ENCODE data around the gene CBARP. TPM values are rescaled to one million over a fixed set of nuclear protein-coding genes. Genes with fewer than 3 reads are reported as not detected.
A peak's percentile ranks its signal among the peaks of the same experiment; 100 is the strongest.

Gene CBARP
- total RNA-seq, 1 donor from 2014 or later, result 4.0 TPM

DNA sequence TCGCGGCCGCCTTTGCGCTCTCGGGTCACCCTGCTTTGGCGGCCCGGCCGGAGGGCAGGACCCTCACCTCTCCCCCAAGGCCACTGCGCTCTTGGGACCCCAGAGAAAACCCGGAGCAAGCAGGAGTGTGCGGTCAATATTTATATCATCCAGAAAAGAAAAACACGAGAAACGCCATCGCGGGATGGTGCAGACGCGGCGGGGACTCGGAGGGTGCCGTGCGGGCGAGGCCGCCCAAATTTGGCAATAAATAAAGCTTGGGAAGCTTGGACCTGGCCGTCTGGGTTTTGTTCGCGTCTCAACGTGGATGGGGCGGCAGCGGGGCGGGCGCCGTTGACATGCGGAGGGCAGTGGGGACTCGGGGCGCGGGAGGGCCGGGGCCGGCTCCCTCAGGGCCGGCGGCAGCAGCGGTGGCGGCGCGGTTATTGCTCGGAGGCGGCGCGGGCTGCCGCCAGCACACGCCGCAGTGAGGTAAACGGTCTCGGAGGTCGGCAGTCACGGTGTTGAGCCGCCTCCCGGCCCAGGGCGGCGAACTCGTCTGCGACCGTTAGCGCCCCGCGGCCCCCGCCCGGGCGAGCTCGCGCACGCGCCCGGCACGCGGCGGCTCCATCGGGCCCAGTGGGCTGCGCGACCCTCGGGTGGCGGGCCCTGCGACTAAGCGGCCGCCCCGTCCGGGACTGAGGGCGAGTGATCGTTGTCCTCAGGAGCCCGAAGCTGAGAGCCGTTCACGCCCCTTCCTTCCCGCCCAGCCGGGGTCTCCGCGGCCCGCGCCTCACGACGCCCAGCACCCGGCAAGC is 9.4 kb downstream of the CBARP start:
- DNase-seq (ENCODE audit: low read depth), result no peak

DNA sequence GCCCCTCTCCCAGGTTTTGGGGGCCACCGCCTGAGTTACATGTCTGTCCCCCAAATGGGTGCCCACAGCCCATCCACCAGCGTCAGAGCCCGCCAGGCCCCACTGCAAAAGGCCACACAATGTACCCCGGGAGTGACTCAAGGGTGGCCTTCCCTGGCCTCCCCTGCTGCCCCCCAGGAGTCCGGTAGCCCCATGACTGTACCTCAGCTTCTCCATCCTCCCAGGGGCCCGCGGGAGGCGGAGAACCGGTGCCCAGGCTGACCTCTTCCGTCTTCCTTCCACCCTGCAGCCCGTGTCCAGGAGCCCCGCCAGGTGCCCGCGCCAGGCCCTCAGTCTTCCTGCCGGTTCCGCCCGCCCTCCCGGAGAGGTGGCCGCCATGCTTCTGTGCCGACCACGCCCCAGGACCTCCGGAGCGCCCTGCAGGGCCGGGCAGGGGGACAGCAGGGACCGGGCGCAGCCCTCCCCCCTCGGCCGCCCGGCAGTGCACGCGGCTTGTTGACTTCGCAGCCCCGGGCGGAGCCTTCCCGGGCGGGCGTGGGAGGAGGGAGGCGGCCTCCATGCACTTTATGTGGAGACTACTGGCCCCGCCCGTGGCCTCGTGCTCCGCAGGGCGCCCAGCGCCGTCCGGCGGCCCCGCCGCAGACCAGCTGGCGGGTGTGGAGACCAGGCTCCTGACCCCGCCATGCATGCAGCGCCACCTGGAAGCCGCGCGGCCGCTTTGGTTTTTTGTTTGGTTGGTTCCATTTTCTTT is 10.3 kb downstream of the CBARP start:
- DNase-seq (ENCODE audit: low read depth), result no peak

DNA sequence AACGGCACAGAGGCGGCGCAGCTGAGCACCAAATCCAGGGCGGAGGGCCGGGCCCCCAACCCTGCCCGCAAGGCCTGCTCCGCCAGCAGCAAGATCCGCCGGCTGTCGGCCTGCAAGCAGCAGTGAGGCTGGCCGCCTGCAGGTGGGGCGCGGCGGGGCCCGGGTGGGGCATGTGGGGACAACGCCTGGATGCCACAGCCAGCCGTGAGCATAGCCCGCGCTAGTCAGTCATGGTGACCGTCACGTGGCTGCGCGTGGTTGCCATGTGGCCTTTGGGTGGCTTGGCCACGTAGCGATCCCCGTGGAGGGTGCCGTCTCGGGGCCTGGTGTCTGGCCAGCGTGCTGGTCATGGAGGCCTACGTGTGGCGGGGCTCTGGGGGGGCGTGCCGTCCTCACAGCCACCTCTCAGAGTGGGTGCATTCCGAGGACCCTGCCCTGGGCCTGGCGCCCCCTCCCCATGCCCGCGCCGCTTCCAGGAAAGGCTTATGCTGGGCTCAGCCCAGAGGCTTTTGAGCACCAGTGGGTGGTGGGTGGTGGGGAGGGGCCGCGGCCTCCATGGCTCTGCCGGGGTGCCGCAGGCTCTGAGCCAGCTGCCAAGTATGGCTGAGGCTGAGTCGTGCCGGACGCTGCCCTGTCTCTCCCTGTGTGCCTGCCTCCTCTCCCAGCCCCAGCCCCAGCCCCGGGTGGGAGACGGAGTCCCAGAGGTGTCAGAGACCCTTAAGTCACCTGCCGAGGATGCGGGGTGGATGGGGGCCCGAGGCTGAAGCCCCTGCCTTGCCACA is 11.1 kb downstream of the CBARP start:
- DNase-seq (ENCODE audit: low read depth), result no peak

DNA sequence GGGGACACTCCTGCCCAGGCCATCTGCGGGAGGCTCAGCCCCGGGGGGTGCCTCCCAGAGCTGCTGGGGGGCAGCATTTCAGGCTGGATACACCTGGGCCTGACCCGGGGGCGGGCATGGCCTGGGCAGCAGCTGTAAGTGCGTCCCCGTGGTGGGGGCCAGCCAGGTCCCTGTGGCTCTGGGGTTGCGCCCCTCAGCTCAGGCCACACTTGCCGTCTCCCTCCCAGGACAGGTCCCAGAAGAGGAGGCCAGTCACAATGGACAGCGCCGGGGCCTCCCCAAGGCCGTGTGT is 11.6 kb downstream of the CBARP start:
- no peak for DNase-seq (ENCODE audit: low read depth)

DNA sequence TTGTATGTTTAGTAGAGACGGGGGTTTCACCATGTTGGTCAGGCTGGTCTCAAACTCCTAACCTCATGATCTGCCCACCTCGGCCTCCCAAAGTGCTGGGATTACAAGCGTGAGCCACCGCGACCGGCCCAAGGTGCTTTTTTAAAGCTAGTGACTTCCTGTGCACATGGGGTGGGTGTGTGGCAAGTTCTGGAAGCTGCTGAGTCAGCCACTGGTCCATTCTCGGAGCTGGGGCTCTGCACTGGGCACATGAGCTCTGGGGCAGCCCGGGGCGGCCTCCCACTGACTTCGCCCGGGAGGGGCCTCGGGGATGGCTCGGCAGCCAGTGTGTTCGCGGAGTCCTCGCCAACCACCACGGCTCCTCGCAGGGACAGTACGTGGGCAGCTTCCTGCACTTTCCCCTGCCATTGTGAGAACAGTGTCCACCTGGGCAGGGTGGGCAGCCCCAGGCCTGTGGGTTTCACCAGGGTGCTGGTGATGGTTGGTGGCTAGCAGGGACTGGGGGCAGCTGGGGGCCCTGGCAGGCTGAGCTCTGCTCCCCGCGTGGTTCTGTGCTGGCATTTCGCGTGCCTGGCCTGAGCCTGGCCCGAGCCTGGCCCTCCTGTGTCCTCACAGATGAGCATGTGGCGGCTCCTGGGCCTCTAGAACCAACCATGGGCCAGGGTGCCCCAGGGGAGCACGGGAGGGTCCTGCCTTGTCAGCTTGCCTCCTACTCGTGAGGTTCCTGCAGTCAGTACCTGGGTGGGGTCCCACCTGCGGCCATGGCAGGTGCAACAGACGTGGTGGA is 12.2 kb downstream of the CBARP start:
- DNase-seq (ENCODE audit: low read depth), result no peak

DNA sequence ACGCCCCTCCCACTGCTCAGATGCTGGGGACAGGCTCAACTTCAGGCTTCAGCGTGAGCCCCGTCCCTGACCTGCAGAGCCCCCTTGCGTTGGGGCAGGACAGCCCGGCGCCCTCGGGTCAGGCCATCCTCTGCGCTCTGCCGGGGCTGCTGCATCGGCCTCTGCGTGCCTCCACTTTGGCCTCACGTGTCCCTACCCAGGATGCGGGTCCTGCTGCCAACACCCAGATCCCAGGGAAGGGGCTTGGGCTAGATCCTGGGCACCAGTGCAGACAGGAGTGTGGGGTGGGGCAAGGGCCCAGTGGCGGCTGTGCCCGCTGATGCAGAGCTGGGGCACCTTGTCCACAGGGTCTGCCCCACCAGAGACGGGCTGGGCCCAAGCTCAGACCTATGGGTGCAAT is 13.0 kb downstream of the CBARP start:
- DNase-seq (ENCODE audit: low read depth), result no peak

DNA sequence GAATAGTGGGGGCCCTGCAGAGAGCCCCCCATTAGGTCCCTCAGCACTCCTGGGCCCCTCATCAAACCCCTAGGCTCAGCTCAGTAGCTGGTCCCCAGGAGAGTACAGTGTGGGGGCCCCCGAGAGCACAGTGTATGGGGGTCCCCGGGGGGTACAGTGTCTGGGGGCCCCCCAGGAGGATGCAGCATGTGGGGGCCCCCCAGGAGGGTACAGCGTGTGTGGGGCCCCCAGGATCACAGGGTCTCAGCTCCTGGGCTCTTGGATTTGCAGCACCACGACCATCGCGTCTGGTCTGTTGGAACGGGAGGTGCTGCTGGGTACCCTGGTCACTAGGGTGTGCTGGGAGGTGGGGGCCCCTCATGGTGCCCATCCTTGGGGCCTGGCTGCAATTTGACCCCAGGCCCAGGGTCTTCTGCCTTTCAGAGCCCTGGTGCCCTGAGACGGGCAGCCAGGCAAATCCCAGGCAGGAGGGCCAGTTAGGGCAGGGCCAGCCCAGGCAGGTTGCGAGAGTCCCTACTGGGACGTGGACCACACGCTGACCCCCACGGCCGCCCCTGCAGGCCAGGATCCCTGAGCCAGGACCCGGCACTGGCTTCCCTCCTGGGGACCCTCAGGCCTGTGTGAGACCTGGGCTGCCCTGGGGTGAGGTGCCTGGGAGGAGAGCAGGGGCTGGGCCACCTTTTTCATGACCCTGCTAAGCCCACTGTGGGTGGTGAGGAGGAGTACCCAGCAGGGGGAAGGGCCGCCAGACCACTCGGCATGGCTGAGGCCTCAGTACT is 13.6 kb downstream of the CBARP start:
- no peak for DNase-seq (ENCODE audit: low read depth)

DNA sequence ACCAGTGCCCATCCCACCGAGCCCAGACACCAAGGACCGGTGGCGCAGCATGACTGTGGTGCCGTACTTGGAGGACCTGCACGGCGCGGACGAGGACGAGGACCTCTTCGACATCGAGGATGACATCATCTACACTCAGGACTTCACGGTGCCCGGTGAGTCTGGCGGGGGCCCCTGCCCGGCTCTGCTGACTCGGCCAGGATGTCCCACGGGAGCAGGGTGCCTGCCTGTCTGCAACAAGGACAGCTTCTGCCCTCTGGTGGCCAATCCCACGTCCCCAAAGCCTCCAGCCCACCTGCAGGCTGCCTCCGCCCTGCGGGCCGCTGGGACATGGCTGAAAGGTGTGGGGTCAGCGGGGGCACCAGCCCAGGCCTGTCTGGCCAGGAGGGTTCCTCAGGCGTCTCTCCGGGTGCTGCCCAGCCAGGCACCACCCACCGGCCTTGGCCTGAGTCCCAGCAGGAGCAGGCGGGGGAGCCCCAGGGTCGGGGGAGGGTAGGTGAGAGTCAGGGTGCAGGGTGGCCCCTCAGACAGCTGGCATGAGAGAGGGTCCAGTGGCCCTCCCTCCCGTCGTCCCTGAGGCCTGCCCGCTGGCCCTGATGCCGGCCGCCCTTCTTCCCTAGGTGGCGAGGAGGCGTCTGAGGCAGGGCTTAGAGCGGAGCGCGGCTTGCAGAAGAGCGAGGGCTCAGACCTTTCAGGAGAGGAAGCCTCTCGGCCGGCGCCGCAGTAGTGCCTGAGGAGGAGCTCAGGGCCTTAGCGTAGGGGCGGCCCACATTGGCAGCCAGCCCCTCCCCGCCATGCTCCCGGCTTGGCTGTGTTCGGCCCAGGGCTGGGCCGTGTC is 14.6 kb downstream of the CBARP start:
- no peak for DNase-seq (ENCODE audit: low read depth)

DNA sequence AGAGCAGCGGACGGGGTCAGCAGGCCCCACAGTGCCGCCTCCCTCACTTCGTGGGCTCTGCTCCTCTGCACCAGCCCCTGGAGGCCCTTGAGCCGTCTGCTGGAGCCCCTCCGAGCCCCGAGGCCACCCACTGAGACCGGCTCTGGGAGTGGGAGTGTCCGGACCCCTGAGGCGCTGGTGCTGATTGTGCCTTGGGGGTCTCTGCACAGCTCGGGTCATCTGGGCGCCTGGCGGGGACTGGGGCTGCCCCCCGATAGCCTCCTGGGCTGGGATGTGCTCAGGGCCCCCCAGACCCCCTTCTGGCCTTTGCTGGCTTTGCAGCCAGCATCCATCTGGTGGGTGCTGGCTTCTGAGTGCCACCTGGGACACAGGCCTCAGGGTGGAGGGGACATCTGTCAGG is 15.4 kb downstream of the CBARP start:
- DNase-seq (ENCODE audit: low read depth), result no peak

DNA sequence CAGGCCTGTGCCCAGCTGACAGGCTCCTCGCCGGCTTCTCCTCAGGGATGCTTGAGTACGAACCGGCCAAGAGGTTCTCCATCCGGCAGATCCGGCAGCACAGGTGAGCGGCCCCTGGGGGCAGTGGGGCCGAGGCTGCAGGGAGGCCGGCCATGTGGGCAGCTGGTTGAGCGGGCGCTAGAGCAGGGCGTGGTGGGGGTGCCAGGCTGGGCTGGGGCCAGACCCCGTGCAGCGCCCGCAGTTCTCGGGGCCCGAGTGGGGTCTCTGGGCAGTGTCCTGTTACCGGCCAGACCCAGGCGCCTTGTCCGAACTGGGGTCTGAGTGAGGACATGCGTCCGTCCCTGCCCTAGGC is 15.9 kb downstream of the CBARP start:
- no peak for DNase-seq (ENCODE audit: low read depth)

DNA sequence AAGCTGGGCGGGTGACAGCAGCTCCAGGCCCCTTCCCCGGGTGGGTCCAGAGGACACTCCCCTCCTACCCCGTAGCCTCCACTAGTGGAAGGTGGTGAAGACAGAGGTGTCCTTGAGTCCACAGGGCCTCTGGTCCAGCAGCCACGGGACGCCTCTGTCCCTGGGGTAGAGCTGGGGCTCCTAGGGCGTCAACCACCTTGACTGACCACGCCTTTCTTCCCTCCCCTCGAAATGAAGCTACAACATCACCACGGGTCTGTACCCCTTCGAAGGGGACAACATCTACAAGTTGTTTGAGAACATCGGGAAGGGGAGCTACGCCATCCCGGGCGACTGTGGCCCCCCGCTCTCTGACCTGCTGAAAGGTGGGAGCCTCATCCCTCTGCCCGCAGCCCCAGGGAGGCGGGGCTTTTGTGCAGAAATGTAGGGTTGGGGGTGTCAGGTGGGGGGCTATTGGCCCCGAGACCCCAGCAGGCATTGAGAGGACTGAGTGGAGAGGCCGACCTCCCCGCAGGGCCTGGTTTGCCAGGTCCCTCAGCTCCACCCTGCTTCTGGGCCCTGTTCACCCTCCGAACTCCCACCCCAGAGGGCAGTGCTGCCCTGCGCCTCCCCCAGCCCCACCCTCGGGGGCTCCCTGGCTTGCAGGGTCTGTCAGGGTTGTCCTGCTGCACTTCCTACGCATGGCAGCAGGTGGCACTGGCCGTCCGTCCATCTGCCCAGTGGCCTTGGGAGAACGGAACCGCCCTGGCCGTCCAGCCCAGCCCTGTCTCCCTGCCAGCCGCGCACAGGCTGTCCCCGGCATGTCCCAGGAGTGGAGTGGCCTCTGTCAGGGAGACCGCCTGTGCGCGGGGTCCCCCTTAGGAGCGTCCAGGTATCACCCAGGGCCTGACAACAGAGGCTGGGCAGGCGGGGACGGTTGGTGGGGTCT is 16.6 kb downstream of the CBARP start:
- peak; percentile 50 for DNase-seq (ENCODE audit: low read depth)

DNA sequence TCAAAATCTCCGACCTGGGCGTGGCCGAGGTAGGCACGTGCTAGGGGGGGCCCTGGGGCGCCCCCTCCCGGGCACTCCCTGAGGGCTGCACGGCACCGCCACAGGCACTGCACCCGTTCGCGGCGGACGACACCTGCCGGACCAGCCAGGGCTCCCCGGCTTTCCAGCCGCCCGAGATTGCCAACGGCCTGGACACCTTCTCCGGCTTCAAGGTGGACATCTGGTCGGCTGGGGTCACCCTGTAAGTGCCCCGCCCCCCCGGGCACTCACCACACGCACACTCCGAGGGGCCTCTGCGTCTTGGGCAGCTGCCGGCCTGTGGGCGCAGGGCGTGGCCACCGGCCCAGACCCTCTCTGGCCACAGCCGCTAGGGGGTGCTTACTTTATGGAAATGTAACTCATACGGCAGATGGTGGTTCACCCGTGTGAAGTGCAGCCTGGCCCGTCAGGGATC is 17.3 kb downstream of the CBARP start:
- DNase-seq (ENCODE audit: low read depth), result no peak

DNA sequence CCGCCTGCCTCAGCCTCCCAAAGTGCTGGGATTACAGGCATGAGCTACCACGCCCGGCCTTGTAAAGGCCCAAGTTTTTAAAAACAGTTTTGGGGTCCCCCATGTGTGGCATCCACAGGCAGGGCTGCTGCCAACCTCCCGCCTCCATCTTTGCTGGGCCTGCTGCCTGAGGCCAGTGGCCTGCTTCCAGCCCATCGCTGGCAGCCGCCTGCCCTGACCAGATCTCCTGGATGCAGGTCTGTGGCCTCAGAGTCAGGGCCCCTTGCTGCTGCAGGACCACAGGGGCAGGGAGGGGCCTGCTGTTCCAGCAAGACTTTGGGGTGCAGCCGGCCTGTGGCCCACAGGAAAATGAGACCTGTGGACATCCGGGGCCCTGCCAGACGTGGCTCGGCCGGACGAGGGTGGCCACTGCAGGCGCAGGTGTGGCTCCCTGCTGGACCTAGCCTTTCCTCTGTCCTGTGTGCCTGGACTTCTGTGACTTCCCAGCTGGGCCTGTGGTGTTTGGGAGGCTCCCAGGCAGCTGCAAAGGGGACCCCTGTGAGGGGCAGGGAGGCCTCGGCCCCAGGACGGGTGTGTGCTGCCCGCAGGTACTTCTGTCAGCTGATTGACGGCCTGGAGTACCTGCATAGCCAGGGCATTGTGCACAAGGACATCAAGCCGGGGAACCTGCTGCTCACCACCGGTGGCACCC is 17.9 kb downstream of the CBARP start:
- no peak for DNase-seq (ENCODE audit: low read depth)

DNA sequence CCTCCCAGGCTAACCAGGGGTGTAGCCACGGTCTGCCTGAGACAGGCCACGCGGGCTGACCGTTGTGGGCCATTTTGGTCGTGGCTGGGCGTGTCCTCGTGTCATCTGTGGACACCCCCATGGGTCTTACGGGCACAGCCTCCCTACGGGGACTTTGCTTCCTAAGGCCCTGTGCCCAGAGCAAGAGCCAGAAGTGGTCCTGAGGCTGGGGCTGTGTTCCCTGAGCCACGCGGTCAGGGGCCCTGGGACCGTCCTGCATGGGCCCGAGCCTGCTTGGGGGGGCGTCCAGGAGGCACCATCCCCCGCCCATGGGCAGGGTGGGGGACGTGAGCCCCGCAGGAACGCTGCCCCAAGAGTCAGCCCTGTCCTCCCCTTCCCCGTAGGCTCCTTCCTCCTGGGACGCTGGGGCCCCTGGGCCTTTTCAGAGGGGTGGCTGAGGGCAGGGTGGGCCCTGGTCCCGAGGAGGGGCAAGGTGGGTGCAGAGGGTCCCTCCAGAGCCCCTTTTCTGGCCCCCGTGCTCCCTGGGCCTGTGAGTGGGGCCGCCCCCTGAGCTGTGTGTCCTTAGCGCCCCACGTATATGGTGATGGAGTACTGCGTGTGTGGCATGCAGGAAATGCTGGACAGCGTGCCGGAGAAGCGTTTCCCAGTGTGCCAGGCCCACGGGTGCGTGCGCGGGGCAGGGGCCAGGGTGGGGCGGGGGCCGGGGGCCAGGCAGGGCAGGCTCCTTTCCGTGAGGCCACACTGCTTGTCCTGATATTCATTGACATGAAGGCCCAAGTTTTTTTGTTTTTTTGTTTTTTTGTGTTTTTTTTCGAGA is 18.8 kb downstream of the CBARP start:
- DNase-seq (ENCODE audit: low read depth), result no peak

DNA sequence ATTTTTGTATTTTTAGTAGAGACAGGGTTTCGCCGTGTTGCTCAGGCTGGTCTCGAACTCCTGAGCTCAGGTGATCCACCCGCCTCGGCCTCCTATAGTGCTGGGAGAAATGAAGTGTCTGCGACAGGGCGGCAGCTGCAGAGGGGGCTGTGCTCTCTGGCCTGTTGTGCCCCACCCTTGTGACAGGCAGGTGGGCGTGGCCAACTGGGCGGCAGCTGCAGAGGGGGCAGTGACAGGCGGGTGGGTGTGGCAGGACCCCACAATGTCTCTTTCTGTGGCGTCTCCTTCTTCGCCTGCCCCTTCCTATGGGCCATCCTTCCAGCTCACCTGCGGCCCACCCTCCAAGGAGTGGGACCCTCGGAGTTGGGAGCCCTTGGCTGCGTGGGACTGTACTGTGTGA is 20.4 kb downstream of the CBARP start:
- DNase-seq (ENCODE audit: low read depth), result peak; percentile 85

DNA sequence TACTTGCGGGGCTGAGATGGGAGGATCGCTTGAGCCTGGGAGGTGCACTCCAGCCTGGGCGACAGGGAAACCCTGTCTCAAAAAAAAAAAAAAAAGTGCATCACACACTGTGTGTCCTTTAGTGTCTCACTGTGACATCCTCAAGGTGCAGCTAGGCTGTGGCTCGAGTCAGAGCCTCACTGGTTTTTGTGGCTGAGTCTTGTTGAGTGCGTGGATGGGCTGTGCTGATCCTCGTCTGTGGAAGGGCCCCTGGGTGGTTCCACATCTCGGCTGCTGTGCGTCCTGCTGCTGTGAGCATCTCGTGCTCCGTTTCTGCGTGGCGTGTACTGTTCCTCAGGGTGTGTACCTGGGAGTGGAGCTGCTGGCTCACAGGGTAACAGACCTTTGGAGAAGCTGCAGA is 21.0 kb downstream of the CBARP start:
- DNase-seq (ENCODE audit: low read depth), result no peak
